ENCODE measurements around the gene TMEM120B.
A peak's percentile ranks its signal among the peaks of the same experiment; 100 is the strongest.

TMEM120B gene

GRCh38 chr12:121791671-121792551 lies 79.4 kb downstream of the TMEM120B start:
- Histone ChIP-seq H3K9ac (peak overlapping the region; percentile 80 to 100 (median 88)), H3K36me3 (peaks cover 10 to 24% (median 16%) of the 10 kb centered on the region in 11 experiments; a peak in 19 of 22 replicates), H4K20me1 (peaks cover 18 to 39% (median 25%) of the 10 kb centered on the region in 11 experiments; a peak in 21 of 22 replicates), H3K27ac (peak overlapping the region in 10 of 11 experiments; percentile 67 to 99 (median 93); a peak in 17 of 22 replicates), H3K27me3 (no peaks in the 10 kb centered on the region), H3K9me3 (replicated peaks in 1 of 11) (no peaks in the 10 kb centered on the region), H3K4me1 (peaks cover 83 to 100% (median 90%) of the 10 kb centered on the region in 10 experiments), H3K4me3 (peak overlapping the region; percentile 72 to 93 (median 84)), H3K4me2 (peak overlapping the region; percentile 82 to 100 (median 95))
- no peak for TF ChIP-seq Cebpa-rat (IDR thresholded peaks at IDR 0.05)

- Histone ChIP-seq H3K27ac (peak overlapping the region; percentile 67 to 99 (median 93)), H3K4me3 (peak overlapping the region; percentile 72 to 93 (median 84)), H3K9ac (peak overlapping the region; percentile 80 to 100 (median 88))
Observed at GRCh38 chr12:121792607-121793439, 80.3 kb downstream of the TMEM120B start.

GRCh38 chr12:121793440-121793837 lies 80.9 kb downstream of the TMEM120B start, which contains the start of gene RHOF:
Gene RHOF, minus strand, starts transcription at chr12:121793688. Its CDS starts 55 bp downstream, at chr12:121793633.
- no peaks in the 10 kb centered on the region for H3K9me3 ChIP-seq (replicated peaks in 1 of 11)
- peaks cover 83 to 100% (median 90%) of the 10 kb centered on the region in 10 experiments for H3K4me1 ChIP-seq
- no peak for TF ChIP-seq Cebpa-rat (IDR thresholded peaks at IDR 0.05)
- peak within 1 kb of the TSS; percentile 82 to 100 (median 95) for H3K4me2 ChIP-seq
- peak within 1 kb of the TSS; percentile 80 to 100 (median 88) for H3K9ac ChIP-seq
- peaks cover 33 to 54% (median 40%) of the 10 kb centered on the region in 11 experiments for H4K20me1 ChIP-seq
- peak within 1 kb of the TSS; percentile 67 to 99 (median 93) for H3K27ac ChIP-seq
- peaks cover 12 to 33% (median 27%) of the 10 kb centered on the region in 11 experiments; a peak in 18 of 22 replicates for H3K36me3 ChIP-seq
- peak within 1 kb of the TSS; percentile 72 to 93 (median 84) for H3K4me3 ChIP-seq
- no peaks in the 10 kb centered on the region for H3K27me3 ChIP-seq

More at GRCh38 chr12:121792607-121793439, 80.3 kb downstream of the TMEM120B start:
- Histone ChIP-seq H3K9me3 (replicated peaks in 1 of 11) (no peaks in the 10 kb centered on the region), H3K36me3 (peaks cover 12 to 27% (median 24%) of the 10 kb centered on the region in 11 experiments; a peak in 18 of 22 replicates), H3K27me3 (no peaks in the 10 kb centered on the region), H4K20me1 (peaks cover 27 to 48% (median 34%) of the 10 kb centered on the region in 11 experiments), H3K4me2 (peak overlapping the region; percentile 82 to 100 (median 95)), H3K4me1 (peaks cover 83 to 100% (median 90%) of the 10 kb centered on the region in 10 experiments)
- TF ChIP-seq Cebpa-rat (IDR thresholded peaks at IDR 0.05): no peak

- peaks cover 38 to 60% (median 45%) of the 10 kb centered on the region in 11 experiments for H4K20me1 ChIP-seq
- H3K27ac ChIP-seq: peak overlapping the region; percentile 67 to 99 (median 93); a peak in 21 of 22 replicates
- peaks cover 83 to 100% (median 90%) of the 10 kb centered on the region in 10 experiments for H3K4me1 ChIP-seq
- peak overlapping the region; percentile 82 to 100 (median 95) for H3K4me2 ChIP-seq
- peak overlapping the region; percentile 80 to 100 (median 88) for H3K9ac ChIP-seq
- H3K9me3 ChIP-seq (replicated peaks in 1 of 11): no peaks in the 10 kb centered on the region
- H3K36me3 ChIP-seq: peaks cover 12 to 38% (median 32%) of the 10 kb centered on the region in 11 experiments; a peak in 18 of 22 replicates
- peak overlapping the region; percentile 72 to 93 (median 84) for H3K4me3 ChIP-seq
- TF ChIP-seq Cebpa-rat (IDR thresholded peaks at IDR 0.05): no peak
- H3K27me3 ChIP-seq: no peaks in the 10 kb centered on the region
Observed at GRCh38 chr12:121793838-121794533, 81.4 kb downstream of the TMEM120B start.

GRCh38 chr12:121794534-121795033 lies 82.0 kb downstream of the TMEM120B start:
- Histone ChIP-seq H3K27ac (peak overlapping the region; percentile 18 to 99 (median 83); a peak in 21 of 22 replicates), H3K36me3 (peaks cover 12 to 42% (median 35%) of the 10 kb centered on the region in 11 experiments; a peak in 18 of 22 replicates), H3K9me3 (replicated peaks in 1 of 11) (no peaks in the 10 kb centered on the region), H4K20me1 (peaks cover 38 to 64% (median 50%) of the 10 kb centered on the region in 11 experiments), H3K4me3 (peak overlapping the region in 8 of 10 experiments; percentile 14 to 93 (median 82); a peak in 10 of 20 replicates), H3K4me2 (peak overlapping the region; percentile 82 to 100 (median 95)), H3K27me3 (no peaks in the 10 kb centered on the region), H3K4me1 (peaks cover 80 to 98% (median 88%) of the 10 kb centered on the region in 10 experiments), H3K9ac (peak overlapping the region; percentile 61 to 100 (median 81); a peak in 20 of 22 replicates)
- TF ChIP-seq Cebpa-rat (IDR thresholded peaks at IDR 0.05): no peak

- Histone ChIP-seq H3K4me2 (peak overlapping the region; percentile 82 to 100 (median 95)), H3K4me1 (peaks cover 73 to 91% (median 82%) of the 10 kb centered on the region in 10 experiments), H3K9ac (peak overlapping the region; percentile 61 to 100 (median 81); a peak in 19 of 22 replicates), H3K27me3 (no peaks in the 10 kb centered on the region), H3K36me3 (peaks cover 12 to 42% (median 35%) of the 10 kb centered on the region in 11 experiments; a peak in 18 of 22 replicates), H3K27ac (peak overlapping the region in 9 of 11 experiments; percentile 69 to 99 (median 93); a peak in 19 of 22 replicates), H4K20me1 (peaks cover 38 to 64% (median 50%) of the 10 kb centered on the region in 11 experiments), H3K4me3 (peak overlapping the region in 5 of 10 experiments; percentile 80 to 93 (median 85); a peak in 8 of 20 replicates), H3K9me3 (replicated peaks in 1 of 11) (no peaks in the 10 kb centered on the region)
- TF ChIP-seq Cebpa-rat (IDR thresholded peaks at IDR 0.05): no peak
Observed at GRCh38 chr12:121795034-121795968, 82.7 kb downstream of the TMEM120B start.

Data from BLaER1 treated with 17β-estradiol and CSF1 and Interleukin-3, amounts not matched to agents 10 nM and 100 nM (cell line).